Medulla oblongata (tissue), 1 donor: Measurements from ENCODE around the gene GRIA4.
A peak's percentile ranks its signal among the peaks of the same experiment; 100 is the strongest.

ENCODE experiments used
- DNase-seq: peaks from one replicate; pipeline ENCODE4 v3.0.0-alpha.2; 2015; ENCODE audit errors: extremely low spot score

GRIA4 gene

GRCh38 chr11:105786741-105787140 lies 176.9 kb downstream of the GRIA4 start:
- DNase-seq: peak; percentile 49

- DNase-seq: no peak
Measured at GRCh38 chr11:105789579-105790420, 179.9 kb downstream of the GRIA4 start.

- DNase-seq: no peak
Measured at GRCh38 chr11:105790840-105791239, 181.0 kb downstream of the GRIA4 start.

GRCh38 chr11:105793092-105793491 lies 183.2 kb downstream of the GRIA4 start:
- no peak for DNase-seq

GRCh38 chr11:105799263-105799662 lies 189.4 kb downstream of the GRIA4 start:
- DNase-seq: no peak

- DNase-seq: no peak
Measured at GRCh38 chr11:105799728-105800462, 190.0 kb downstream of the GRIA4 start.

GRCh38 chr11:105802390-105802789 lies 192.5 kb downstream of the GRIA4 start:
- no peak for DNase-seq

GRCh38 chr11:105811242-105811641 lies 201.4 kb downstream of the GRIA4 start:
- no peak for DNase-seq

GRCh38 chr11:105821372-105821771 lies 211.5 kb downstream of the GRIA4 start:
- no peak for DNase-seq

GRCh38 chr11:105821781-105822180 lies 211.9 kb downstream of the GRIA4 start:
- no peak for DNase-seq

- no peak for DNase-seq
Measured at GRCh38 chr11:105823495-105824033, 213.7 kb downstream of the GRIA4 start.

GRCh38 chr11:105824457-105825013 lies 214.7 kb downstream of the GRIA4 start:
- DNase-seq: no peak

GRCh38 chr11:105825141-105825540 lies 215.3 kb downstream of the GRIA4 start:
- DNase-seq: no peak

- no peak for DNase-seq
Measured at GRCh38 chr11:105827906-105828305, 218.0 kb downstream of the GRIA4 start.

- DNase-seq: peak; percentile 42
Measured at GRCh38 chr11:105829084-105829483, 219.2 kb downstream of the GRIA4 start.

- no peak for DNase-seq
Measured at GRCh38 chr11:105834461-105834860, 224.6 kb downstream of the GRIA4 start.

- DNase-seq: no peak
Measured at GRCh38 chr11:105838668-105839384, 229.0 kb downstream of the GRIA4 start.

- DNase-seq: no peak
Measured at GRCh38 chr11:105840391-105840790, 230.5 kb downstream of the GRIA4 start.

- no peak for DNase-seq
Measured at GRCh38 chr11:105852403-105852802, 242.5 kb downstream of the GRIA4 start.

- DNase-seq: no peak
Measured at GRCh38 chr11:105854269-105854668, 244.4 kb downstream of the GRIA4 start.

GRCh38 chr11:105856954-105857353 lies 247.1 kb downstream of the GRIA4 start:
- no peak for DNase-seq

- DNase-seq: no peak
Measured at GRCh38 chr11:105857728-105858127, 247.9 kb downstream of the GRIA4 start.
